ENCODE results near the gene SPATS1. TPM values are rescaled to one million over a fixed set of nuclear protein-coding genes. Genes with fewer than 3 reads are reported as not detected.

The SPATS1 gene
- total and polyA plus RNA-seq, 2 of the 13 experiments (the other 11 are each of a cell fraction or from before 2014, with no cell fraction given): not detected

DNA sequence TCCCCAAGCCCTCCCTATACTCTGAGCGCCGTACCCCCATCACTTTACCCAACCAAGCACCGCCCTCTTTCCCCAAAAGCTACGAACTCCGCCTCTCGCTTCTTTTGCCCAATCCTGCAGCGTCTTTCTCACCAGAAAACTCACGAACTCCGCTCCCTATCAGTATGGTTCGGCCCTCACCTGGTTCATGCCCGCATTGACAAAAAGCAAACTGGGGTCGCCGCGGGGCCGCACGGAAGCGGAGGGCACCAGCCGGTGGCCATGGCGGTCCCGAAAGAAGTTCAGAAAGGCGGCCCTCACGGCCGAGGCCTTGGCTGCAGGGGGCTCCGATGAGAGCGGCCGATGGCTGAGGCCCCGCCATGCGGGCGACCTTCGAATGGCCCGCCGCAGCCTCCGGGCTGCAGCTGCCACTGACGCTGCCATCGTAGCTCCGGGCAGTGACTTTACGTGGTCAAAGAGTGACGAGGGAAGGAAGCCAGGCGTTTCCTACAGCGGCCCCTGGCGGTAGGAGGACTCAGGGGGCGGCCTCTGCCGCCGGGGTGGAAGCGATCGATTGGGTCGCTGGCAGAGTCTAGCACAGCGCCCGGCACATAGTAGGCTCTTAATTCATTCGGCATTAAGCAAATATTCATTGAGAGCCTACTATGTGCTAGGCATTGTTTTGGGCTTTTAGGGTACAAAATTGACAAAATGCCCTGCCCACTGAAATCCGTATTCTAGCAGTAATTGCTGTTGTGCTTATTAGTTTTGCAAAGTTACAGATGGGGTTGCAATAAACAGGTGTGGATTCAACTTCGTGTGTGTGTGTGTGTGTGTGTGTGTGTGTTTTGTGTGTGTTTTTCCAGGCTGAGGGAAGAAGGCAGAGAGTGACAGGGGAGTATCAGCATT, 29.3 kb upstream of the SPATS1 start, which contains the start of gene AARS2 (continued):
- TF ChIP-seq GLI4 (CRISPR knock-in tag; IDR thresholded peaks at IDR 0.05; ENCODE audit: borderline replicate concordance) (no peak; the same call in 1 of the 2 replicates), ZNF235 (CRISPR knock-in tag; IDR thresholded peaks at IDR 0.05; ENCODE audit: borderline replicate concordance) (peak; percentile 37; the same call in 1 of the 2 replicates), THYN1 (CRISPR knock-in tag; IDR thresholded peaks at IDR 0.05; ENCODE audit: borderline replicate concordance, low read depth) (no peak), KAT2B (IDR thresholded peaks at IDR 0.05; ENCODE audit: borderline replicate concordance, low read depth, low read length) (peak; percentile 71; the same call in 1 of the 2 replicates), GATAD2A (CRISPR knock-in tag; IDR thresholded peaks at IDR 0.05) (peak; percentile 93), ZNF34 (CRISPR knock-in tag; IDR thresholded peaks at IDR 0.05; ENCODE audit: borderline replicate concordance) (peak; percentile 92; the same call in 1 of the 2 replicates), ZSCAN9 (CRISPR knock-in tag; IDR thresholded peaks at IDR 0.05; ENCODE audit: borderline replicate concordance) (peak; percentile 94), DR1 (CRISPR knock-in tag; IDR thresholded peaks at IDR 0.05) (peak; percentile 95), ZIK1 (CRISPR knock-in tag; IDR thresholded peaks at IDR 0.05; ENCODE audit: borderline replicate concordance, low read depth) (peak; percentile 88; the same call in 1 of the 2 replicates), ZNF256 (CRISPR knock-in tag; conservative IDR thresholded peaks at IDR 0.05) (0 out of 2 replicates have a peak, but pooled peaks have one; percentile 82), SKI (IDR thresholded peaks at IDR 0.05; ENCODE audit: partially characterized antibody) (peak; percentile 67), PCBP2 (optimal IDR thresholded peaks at IDR 0.05; ENCODE audit: low read depth, low read length, poor library complexity, severe bottlenecking) (no peak), NFE2L2 (IDR thresholded peaks at IDR 0.05; ENCODE audit: low read length) (no peak)
- TF ChIP-seq, protein P1, sequence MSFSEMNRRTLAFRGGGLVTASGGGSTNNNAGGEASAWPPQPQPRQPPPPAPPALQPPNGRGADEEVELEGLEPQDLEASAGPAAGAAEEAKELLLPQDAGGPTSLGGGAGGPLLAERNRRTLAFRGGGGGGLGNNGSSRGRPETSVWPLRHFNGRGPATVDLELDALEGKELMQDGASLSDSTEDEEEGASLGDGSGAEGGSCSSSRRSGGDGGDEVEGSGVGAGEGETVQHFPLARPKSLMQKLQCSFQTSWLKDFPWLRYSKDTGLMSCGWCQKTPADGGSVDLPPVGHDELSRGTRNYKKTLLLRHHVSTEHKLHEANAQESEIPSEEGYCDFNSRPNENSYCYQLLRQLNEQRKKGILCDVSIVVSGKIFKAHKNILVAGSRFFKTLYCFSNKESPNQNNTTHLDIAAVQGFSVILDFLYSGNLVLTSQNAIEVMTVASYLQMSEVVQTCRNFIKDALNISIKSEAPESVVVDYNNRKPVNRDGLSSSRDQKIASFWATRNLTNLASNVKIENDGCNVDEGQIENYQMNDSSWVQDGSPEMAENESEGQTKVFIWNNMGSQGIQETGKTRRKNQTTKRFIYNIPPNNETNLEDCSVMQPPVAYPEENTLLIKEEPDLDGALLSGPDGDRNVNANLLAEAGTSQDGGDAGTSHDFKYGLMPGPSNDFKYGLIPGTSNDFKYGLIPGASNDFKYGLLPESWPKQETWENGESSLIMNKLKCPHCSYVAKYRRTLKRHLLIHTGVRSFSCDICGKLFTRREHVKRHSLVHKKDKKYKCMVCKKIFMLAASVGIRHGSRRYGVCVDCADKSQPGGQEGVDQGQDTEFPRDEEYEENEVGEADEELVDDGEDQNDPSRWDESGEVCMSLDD (CRISPR knock-in tag; IDR thresholded peaks at IDR 0.05; ENCODE audit: borderline replicate concordance): peak; percentile 82; the same call in 1 of the 2 replicates
- TF ChIP-seq, protein P2, sequence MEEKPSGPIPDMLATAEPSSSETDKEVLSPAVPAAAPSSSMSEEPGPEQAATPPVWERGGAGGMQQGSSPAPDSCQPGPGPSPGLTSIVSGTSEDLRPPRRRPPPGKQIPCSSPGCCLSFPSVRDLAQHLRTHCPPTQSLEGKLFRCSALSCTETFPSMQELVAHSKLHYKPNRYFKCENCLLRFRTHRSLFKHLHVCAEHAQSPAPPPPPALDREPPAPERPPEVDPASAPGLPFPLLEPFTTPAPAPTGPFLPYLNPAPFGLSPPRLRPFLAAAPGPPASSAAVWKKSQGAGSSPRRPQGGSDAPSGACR (CRISPR knock-in tag; IDR thresholded peaks at IDR 0.05): peak; percentile 98; the same call in 1 of the 2 replicates
- TF ChIP-seq, protein P3, sequence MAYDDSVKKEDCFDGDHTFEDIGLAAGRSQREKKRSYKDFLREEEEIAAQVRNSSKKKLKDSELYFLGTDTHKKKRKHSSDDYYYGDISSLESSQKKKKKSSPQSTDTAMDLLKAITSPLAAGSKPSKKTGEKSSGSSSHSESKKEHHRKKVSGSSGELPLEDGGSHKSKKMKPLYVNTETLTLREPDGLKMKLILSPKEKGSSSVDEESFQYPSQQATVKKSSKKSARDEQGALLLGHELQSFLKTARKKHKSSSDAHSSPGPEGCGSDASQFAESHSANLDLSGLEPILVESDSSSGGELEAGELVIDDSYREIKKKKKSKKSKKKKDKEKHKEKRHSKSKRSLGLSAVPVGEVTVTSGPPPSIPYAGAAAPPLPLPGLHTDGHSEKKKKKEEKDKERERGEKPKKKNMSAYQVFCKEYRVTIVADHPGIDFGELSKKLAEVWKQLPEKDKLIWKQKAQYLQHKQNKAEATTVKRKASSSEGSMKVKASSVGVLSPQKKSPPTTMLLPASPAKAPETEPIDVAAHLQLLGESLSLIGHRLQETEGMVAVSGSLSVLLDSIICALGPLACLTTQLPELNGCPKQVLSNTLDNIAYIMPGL (CRISPR knock-in tag; IDR thresholded peaks at IDR 0.05; ENCODE audit: borderline replicate concordance in 1 of 2, low read depth in 1 of 2): peak; percentile 100
- TF ChIP-seq, protein P4, sequence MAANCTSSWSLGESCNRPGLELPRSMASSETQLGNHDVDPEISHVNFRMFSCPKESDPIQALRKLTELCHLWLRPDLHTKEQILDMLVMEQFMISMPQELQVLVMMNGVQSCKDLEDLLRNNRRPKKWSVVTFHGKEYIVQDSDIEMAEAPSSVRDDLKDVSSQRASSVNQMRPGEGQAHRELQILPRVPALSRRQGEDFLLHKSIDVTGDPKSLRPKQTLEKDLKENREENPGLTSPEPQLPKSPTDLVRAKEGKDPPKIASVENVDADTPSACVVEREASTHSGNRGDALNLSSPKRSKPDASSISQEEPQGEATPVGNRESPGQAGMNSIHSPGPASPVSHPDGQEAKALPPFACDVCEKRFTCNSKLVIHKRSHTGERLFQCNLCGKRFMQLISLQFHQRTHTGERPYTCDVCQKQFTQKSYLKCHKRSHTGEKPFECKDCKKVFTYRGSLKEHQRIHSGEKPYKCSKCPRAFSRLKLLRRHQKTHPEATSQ (CRISPR knock-in tag; IDR thresholded peaks at IDR 0.05; ENCODE audit: borderline replicate concordance): peak; percentile 99
- TF ChIP-seq, protein P5, sequence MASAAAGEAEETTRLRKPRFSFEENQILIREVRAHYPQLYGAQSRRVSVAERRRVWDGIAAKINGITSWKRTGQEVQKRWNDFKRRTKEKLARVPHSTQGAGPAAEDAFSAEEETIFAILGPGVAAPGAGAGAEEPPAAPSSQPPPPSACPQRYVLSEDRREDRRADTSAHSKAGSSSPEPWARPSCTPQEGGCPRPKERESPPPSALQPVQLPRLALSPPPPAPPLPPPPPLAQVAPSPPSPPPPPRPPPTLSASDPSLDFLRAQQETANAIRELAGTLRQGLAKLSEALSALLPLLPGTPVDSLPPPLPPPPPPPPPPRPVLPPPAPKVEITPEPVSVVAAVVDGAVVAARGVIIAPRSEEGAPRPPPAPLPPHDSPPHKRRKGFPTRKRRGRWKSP (CRISPR knock-in tag; IDR thresholded peaks at IDR 0.05): peak; percentile 76

Data from HepG2 (cell line).